Gastrocnemius medialis (tissue), 4 donors: Measurements from ENCODE around the gene STRN.
"Not testable (repeated sequence)": the region's sequence is repeated elsewhere in the genome, so short reads cannot be mapped to it uniquely, and the experiment has no call there.

Experiments used
- CTCF ChIP-seq, 5 experiments: fragments of 450-650 bp in 3 of 5; fragments of 200-600 bp in 2 of 5; sonication (generic) in 2 of 5; IDR thresholded peaks in 4 of 5; conservative IDR thresholded peaks in 1 of 5; 1 replicate in 4 of 5; 2 replicates in 1 of 5; pipeline ENCODE4 v1.5.1; 2016 to 2019; ENCODE audit warnings: antibody characterized with exemption in 5 of 5, mild to moderate bottlenecking in 3 of 5, moderate library complexity in 3 of 5
- POLR2A ChIP-seq, 2 donors: fragments of 450-650 bp; IDR thresholded peaks; one replicate each; pipeline ENCODE4 v1.6.1; 2017; ENCODE audit warnings: antibody characterized with exemption in 2 of 2, mild to moderate bottlenecking in 2 of 2, moderate library complexity in 2 of 2

DNA sequence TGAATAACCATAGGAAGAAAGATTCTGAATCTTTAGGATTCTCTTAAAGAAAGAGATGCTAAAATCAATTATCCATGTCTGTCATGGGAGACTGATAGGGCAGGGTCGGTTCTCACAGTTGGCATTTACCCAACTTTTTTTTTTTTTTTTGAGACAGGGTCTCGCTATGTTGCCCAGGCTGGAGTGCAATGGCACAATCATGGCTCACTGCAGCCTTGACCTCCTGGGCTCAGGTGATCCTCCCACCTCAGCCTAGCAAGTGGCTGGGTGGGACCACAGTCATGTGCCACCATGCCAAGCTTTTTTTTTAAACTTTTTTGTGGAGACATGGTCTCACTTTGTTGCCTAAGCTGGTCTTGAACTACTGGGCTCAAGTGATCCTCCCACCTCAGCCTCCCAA lies 141.7 kb downstream of the STRN start:
- TF ChIP-seq CTCF (IDR thresholded peaks at IDR 0.05 in 4 of 5, conservative IDR thresholded peaks at IDR 0.05 in 1 of 5); POLR2A (IDR thresholded peaks at IDR 0.05): not testable (repeated sequence)
